ENCODE data around the gene FBLN5.

DNA sequence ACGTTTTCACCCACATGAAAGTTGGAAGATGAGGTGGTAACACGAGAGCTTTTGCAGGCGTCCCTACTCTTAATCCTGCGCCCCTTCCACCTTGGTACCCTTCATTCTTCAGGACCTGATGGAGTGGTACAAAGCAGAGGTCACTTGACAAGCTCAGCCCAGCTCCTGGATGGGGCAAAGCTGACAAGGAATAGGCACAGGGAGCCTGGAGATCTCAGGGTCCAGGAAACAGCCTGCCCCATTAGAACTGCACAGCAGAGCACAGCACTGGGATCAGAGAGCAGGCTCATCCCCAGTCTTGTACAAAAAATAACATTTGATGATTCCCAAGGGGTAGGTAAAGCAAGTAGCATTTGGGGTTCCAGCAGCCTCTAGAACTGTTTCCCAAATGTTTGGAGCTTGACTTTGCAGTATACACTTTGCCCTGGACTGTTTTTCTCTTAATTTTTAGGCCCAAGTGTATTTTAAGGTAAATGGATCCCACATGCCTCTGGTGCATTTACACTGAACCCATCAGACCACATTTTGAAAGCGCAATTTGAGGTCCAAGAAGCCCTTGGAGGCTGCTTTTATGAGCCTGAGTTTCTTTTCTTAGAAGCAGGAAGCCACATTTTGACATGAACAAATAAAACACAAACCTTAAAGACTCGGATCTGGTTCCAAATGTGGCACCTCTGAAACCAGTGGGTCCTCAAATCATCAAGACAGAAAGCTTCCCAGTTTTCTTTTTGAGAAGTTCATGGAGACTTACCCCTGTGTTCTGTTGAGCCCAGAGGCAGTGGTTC lies 80.8 kb downstream of the FBLN5 start:
- TF ChIP-seq MYC (IDR thresholded peaks at IDR 0.05; ENCODE audit: low read depth, low read length) (no peak), POLR2A (IDR thresholded peaks at IDR 0.05; ENCODE audit: extremely low read depth, insufficient read length) (no peak)
- TF ChIP-seq, protein P1, sequence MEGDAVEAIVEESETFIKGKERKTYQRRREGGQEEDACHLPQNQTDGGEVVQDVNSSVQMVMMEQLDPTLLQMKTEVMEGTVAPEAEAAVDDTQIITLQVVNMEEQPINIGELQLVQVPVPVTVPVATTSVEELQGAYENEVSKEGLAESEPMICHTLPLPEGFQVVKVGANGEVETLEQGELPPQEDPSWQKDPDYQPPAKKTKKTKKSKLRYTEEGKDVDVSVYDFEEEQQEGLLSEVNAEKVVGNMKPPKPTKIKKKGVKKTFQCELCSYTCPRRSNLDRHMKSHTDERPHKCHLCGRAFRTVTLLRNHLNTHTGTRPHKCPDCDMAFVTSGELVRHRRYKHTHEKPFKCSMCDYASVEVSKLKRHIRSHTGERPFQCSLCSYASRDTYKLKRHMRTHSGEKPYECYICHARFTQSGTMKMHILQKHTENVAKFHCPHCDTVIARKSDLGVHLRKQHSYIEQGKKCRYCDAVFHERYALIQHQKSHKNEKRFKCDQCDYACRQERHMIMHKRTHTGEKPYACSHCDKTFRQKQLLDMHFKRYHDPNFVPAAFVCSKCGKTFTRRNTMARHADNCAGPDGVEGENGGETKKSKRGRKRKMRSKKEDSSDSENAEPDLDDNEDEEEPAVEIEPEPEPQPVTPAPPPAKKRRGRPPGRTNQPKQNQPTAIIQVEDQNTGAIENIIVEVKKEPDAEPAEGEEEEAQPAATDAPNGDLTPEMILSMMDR (IDR thresholded peaks at IDR 0.05; ENCODE audit: low read depth, low read length), result no peak
